OCI-LY1 (cell line): ENCODE data around the gene CAPN12.

Experiments
- H2AFZ ChIP-seq: fragments of 200-600 bp; sonication (generic), shearing (Covaris generic); 2 replicates; pipeline ENCODE4 v1.6.0; 2014; ENCODE audit warnings: antibody characterized with exemption, mild to moderate bottlenecking, low read length
- H3F3A ChIP-seq: fragments of 200-600 bp; sonication (generic), shearing (Covaris generic); 2 replicates; pipeline ENCODE4 v1.6.0; 2014; ENCODE audit warnings: mild to moderate bottlenecking, antibody characterized with exemption, low read length, moderate library complexity; ENCODE audit not compliant: insufficient read depth
- H3K27ac ChIP-seq: fragments of 200-600 bp; sonication (generic); 2 replicates; pipeline ENCODE4 v1.5.1; 2014; ENCODE audit warnings: low read length, mixed run types, mild to moderate bottlenecking, low read depth; ENCODE audit not compliant: poor library complexity, severe bottlenecking
- H3K27me3 ChIP-seq: fragments of 200-600 bp; sonication (generic); 2 replicates; pipeline ENCODE4 v1.6.0; 2014; ENCODE audit warnings: antibody characterized with exemption, mild to moderate bottlenecking, low read length, moderate library complexity; ENCODE audit not compliant: insufficient read depth
- H3K36me3 ChIP-seq: fragments of 200-600 bp; sonication (generic); 2 replicates; pipeline ENCODE4 v1.6.1; 2014; ENCODE audit warnings: mild to moderate bottlenecking, antibody characterized with exemption, low read length, moderate library complexity, mixed read lengths; ENCODE audit not compliant: insufficient read depth
- H3K4me1 ChIP-seq: fragments of 200-600 bp; sonication (generic); 2 replicates; pipeline ENCODE4 v1.5.1; 2014; ENCODE audit warnings: mild to moderate bottlenecking, low read length, moderate library complexity; ENCODE audit not compliant: insufficient read depth, severe bottlenecking
- H3K4me2 ChIP-seq: fragments of 200-600 bp; sonication (generic), shearing (Covaris generic); 2 replicates; pipeline ENCODE4 v1.6.1; 2014; ENCODE audit warnings: low read length
- H3K4me3 ChIP-seq: fragments of 200-600 bp; sonication (generic); 2 replicates; pipeline ENCODE4 v1.5.1; 2014; ENCODE audit warnings: low read length, low read depth, mild to moderate bottlenecking, mixed read lengths; ENCODE audit not compliant: poor library complexity, severe bottlenecking
- H3K79me2 ChIP-seq: fragments of 200-600 bp; shearing (Covaris generic); 2 replicates; pipeline ENCODE4 v1.6.1; 2016; ENCODE audit warnings: mixed run types, low read length, mixed read lengths; ENCODE audit not compliant: insufficient read depth
- H3K9ac ChIP-seq: fragments of 200-600 bp; sonication (generic), shearing (Covaris generic); 2 replicates; pipeline ENCODE4 v1.6.1; 2014; ENCODE audit warnings: mild to moderate bottlenecking, low read length, mixed read lengths
- H3K9me2 ChIP-seq: fragments of 200-600 bp; sonication (generic), shearing (Covaris generic); 2 replicates; pipeline ENCODE4 v1.6.1; 2014; ENCODE audit warnings: low read depth, mild to moderate bottlenecking, low read length, mixed read lengths
- H3K9me3 ChIP-seq: fragments of 200-600 bp; shearing (Covaris generic); 2 replicates; pipeline ENCODE4 v1.6.1; 2014; ENCODE audit warnings: low read length, mixed read lengths
- H4K20me1 ChIP-seq: fragments of 200-600 bp; sonication (generic), shearing (Covaris generic); 2 replicates; pipeline ENCODE4 v1.6.0; 2016; ENCODE audit warnings: mild to moderate bottlenecking, low read length; ENCODE audit not compliant: insufficient read depth
- EZH2 ChIP-seq: fragments of 200-600 bp; sonication (generic), shearing (Covaris generic); IDR thresholded peaks from 2 replicates; pipeline ENCODE4 v1.8.0; 2017; ENCODE audit warnings: borderline replicate concordance, mixed run types, mild to moderate bottlenecking, antibody characterized with exemption, low read length, moderate library complexity, mixed read lengths
- TF ChIP-seq, protein P1 (sequence below): fragments of 200-600 bp; sonication (generic), shearing (Covaris generic); IDR thresholded peaks from 2 replicates; pipeline ENCODE4 v1.5.1; 2017; ENCODE audit warnings: mild to moderate bottlenecking, antibody characterized with exemption, low read length, moderate library complexity, mixed read lengths

CAPN12 gene

GRCh38 chr19:38700350-38700901 lies 43.8 kb downstream of the CAPN12 start:
- H3K4me2 ChIP-seq = no peak overlapping the region
- peaks cover 55% of the 10 kb centered on the region for H3K36me3 ChIP-seq
- no peak overlapping the region for H3K4me3 ChIP-seq
- H3K27me3 ChIP-seq = no peaks in the 10 kb centered on the region
- no peak overlapping the region for H3K27ac ChIP-seq
- no peaks in the 10 kb centered on the region for H3K9me3 ChIP-seq
- no peak overlapping the region for H3K9ac ChIP-seq
- TF ChIP-seq EZH2 = no peak
- TF ChIP-seq, protein P1, sequence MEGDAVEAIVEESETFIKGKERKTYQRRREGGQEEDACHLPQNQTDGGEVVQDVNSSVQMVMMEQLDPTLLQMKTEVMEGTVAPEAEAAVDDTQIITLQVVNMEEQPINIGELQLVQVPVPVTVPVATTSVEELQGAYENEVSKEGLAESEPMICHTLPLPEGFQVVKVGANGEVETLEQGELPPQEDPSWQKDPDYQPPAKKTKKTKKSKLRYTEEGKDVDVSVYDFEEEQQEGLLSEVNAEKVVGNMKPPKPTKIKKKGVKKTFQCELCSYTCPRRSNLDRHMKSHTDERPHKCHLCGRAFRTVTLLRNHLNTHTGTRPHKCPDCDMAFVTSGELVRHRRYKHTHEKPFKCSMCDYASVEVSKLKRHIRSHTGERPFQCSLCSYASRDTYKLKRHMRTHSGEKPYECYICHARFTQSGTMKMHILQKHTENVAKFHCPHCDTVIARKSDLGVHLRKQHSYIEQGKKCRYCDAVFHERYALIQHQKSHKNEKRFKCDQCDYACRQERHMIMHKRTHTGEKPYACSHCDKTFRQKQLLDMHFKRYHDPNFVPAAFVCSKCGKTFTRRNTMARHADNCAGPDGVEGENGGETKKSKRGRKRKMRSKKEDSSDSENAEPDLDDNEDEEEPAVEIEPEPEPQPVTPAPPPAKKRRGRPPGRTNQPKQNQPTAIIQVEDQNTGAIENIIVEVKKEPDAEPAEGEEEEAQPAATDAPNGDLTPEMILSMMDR = no peak
- no peak overlapping the region for H2AFZ ChIP-seq
- peaks cover 4% of the 10 kb centered on the region for H3K4me1 ChIP-seq
- H3K79me2 ChIP-seq = no peaks in the 10 kb centered on the region
- no peaks in the 10 kb centered on the region for H3K9me2 ChIP-seq
- H3F3A ChIP-seq = no peaks in the 10 kb centered on the region
- no peaks in the 10 kb centered on the region for H4K20me1 ChIP-seq

DNA sequence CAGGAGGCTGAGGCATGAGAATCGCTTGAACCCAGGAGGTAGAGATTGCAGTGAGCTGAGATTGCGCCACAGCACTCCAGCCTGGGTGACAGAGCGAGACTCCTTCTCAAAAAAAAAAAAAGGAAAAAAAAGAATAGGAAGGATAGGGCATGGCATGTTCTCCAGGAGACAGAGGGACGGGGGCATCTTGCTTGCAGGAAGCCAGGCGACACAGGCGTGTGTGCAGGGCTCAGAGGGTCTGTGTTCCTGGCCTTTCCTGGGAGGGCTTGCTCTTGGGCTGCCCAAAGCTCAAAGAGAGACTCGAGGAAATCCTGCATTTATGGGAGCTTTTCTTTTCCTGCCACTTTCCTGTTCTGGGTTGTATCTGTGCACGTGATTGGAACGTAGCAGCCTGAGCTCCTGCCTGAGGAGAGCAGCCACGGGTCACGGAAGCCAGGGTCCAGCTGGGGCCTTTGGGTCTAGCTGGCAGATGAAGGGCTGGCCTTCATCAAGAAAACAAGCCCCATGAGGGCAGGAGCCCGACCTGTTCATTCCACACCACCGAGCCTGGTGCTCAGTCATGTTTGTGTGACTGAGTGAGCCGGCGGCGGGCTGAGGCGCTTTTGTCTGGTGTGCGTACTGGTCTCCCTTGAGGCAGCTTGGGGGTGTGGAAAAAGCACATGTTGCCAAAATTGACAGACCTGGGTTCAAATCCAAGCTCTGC lies 44.5 kb downstream of the CAPN12 start:
- Histone ChIP-seq H3K36me3 (peaks cover 49% of the 10 kb centered on the region), H3K27me3 (no peaks in the 10 kb centered on the region), H3K4me3 (no peak overlapping the region), H4K20me1 (no peaks in the 10 kb centered on the region), H3K79me2 (no peaks in the 10 kb centered on the region), H3K27ac (no peak overlapping the region), H3K9me3 (no peaks in the 10 kb centered on the region), H2AFZ (no peak overlapping the region), H3K4me2 (no peak overlapping the region), H3K4me1 (peaks cover 11% of the 10 kb centered on the region), H3K9ac (no peak overlapping the region), H3F3A (no peaks in the 10 kb centered on the region), H3K9me2 (no peaks in the 10 kb centered on the region)
- no peak for TF ChIP-seq EZH2
- TF ChIP-seq, protein P1 = no peak

GRCh38 chr19:38699027-38699346 lies 45.3 kb downstream of the CAPN12 start:
- H3K36me3 ChIP-seq = peaks cover 41% of the 10 kb centered on the region; the same call in 1 of the 2 replicates

More at GRCh38 chr19:38699027-38699346, 45.3 kb downstream of the CAPN12 start:
- no peaks in the 10 kb centered on the region for H3K9me2 ChIP-seq
- H3K27me3 ChIP-seq = no peaks in the 10 kb centered on the region
- H3K4me2 ChIP-seq = no peak overlapping the region
- peaks cover 19% of the 10 kb centered on the region for H3K4me1 ChIP-seq
- H3K27ac ChIP-seq = no peak overlapping the region
- H4K20me1 ChIP-seq = no peaks in the 10 kb centered on the region
- no peaks in the 10 kb centered on the region for H3F3A ChIP-seq
- H3K4me3 ChIP-seq = no peak overlapping the region
- H2AFZ ChIP-seq = no peak overlapping the region
- no peaks in the 10 kb centered on the region for H3K9me3 ChIP-seq
- no peaks in the 10 kb centered on the region for H3K79me2 ChIP-seq
- TF ChIP-seq, protein P1 = no peak
- TF ChIP-seq EZH2 = no peak
- H3K9ac ChIP-seq = no peak overlapping the region
